ENCODE results near the gene ATF7. TPM values are rescaled to one million over a fixed set of nuclear protein-coding genes. Genes with fewer than 3 reads are reported as not detected.

ATF7 gene
- total RNA-seq, 4 donors from 2014 or later = 12.5 to 28.0 (median 20.6) TPM

GRCh38 chr12:53510181-53510812 is 115.9 kb downstream of the ATF7 start:
- TF ChIP-seq CTCF (IDR thresholded peaks at IDR 0.05) (no peak), POLR2A (IDR thresholded peaks at IDR 0.05) (no peak)
- Histone ChIP-seq H3K4me1 (peaks cover 0 to 11% (median 3%) of the 10 kb centered on the region in 3 donors), H3K9me3 (no peaks in the 10 kb centered on the region), H3K4me3 (no peak overlapping the region), H3K36me3 (peaks cover 15 to 83% (median 40%) of the 10 kb centered on the region in 3 donors), H3K27ac (no peak overlapping the region), H3K27me3 (no peaks in the 10 kb centered on the region)
- intact Hi-C loops (cut with DNase I) = no loop called here
- WGBS, 2 donors = 79 to 93% methylated on average over 2 to 6 of the region's 9 CpGs
- DNase-seq = no peak

- WGBS, 2 donors = 28 to 37% methylated on average over 6 to 7 of the region's 7 CpGs
- Histone ChIP-seq H3K4me3 (no peak overlapping the region), H3K36me3 (peaks cover 3 to 83% (median 27%) of the 10 kb centered on the region in 3 donors), H3K27ac (peak overlapping the region in 3 of 4 donors; percentile 35 to 54 (median 51)), H3K4me1 (peaks cover 0 to 15% (median 3%) of the 10 kb centered on the region in 3 donors), H3K27me3 (no peaks in the 10 kb centered on the region), H3K9me3 (no peaks in the 10 kb centered on the region)
- TF ChIP-seq POLR2A (IDR thresholded peaks at IDR 0.05) = no peak
- peak; percentile 76 to 92 (median 88) for TF ChIP-seq CTCF (IDR thresholded peaks at IDR 0.05)
- intact Hi-C loops (cut with DNase I) = loop anchor here (10.0 kb wide), 1 partner anchor 54 kb away; the partner anchor contains the start of gene PCBP2
- peak; percentile 26 for DNase-seq
Measured at GRCh38 chr12:53508534-53509170, 117.5 kb downstream of the ATF7 start.

- no peak for DNase-seq
- no peaks in the 10 kb centered on the region for H3K27me3 ChIP-seq
- H3K4me3 ChIP-seq = no peak overlapping the region
- peaks cover 3 to 26% (median 5%) of the 10 kb centered on the region in 3 donors for H3K4me1 ChIP-seq
- WGBS, 2 donors = 88 to 92% methylated on average over 4 of the region's 4 CpGs
- no peak overlapping the region for H3K27ac ChIP-seq
- H3K36me3 ChIP-seq = peaks cover 0 to 81% (median 27%) of the 10 kb centered on the region in 3 donors
- TF ChIP-seq POLR2A (IDR thresholded peaks at IDR 0.05) = no peak
- no peak for TF ChIP-seq CTCF (IDR thresholded peaks at IDR 0.05)
- H3K9me3 ChIP-seq = no peaks in the 10 kb centered on the region
- intact Hi-C loops (cut with DNase I) = loop anchor here (10.0 kb wide), 1 partner anchor 53 kb away; the partner anchor contains the start of gene PCBP2
Measured at GRCh38 chr12:53507603-53507885, 118.6 kb downstream of the ATF7 start.

- no peak for TF ChIP-seq POLR2A (IDR thresholded peaks at IDR 0.05)
- no peak for TF ChIP-seq CTCF (IDR thresholded peaks at IDR 0.05)
- peak within 1 kb of the TSS in 1 of 4 donors; percentile 51 for H3K27ac ChIP-seq
- 91 to 92% methylated on average over 8 to 9 of the region's 9 CpGs for WGBS, 2 donors
- H3K4me1 ChIP-seq = peaks cover 3 to 31% (median 10%) of the 10 kb centered on the region in 3 donors
- no peak within 1 kb of the TSS for H3K4me3 ChIP-seq
- no peaks in the 10 kb centered on the region for H3K27me3 ChIP-seq
- peaks cover 0 to 76% (median 22%) of the 10 kb centered on the region in 3 donors for H3K36me3 ChIP-seq
- no peaks in the 10 kb centered on the region for H3K9me3 ChIP-seq
- DNase-seq = no peak
- intact Hi-C loops (cut with DNase I) = loop anchor here (10.0 kb wide), 1 partner anchor 52 kb away; the partner anchor contains the start of gene PCBP2
Measured at GRCh38 chr12:53506881-53507602, 119.1 kb downstream of the ATF7 start, which contains the start of gene NPFF. TSS of gene NPFF (minus strand) at chr12:53507484. CDS start at chr12:53507474, 10 bp downstream.

Data from esophagus squamous epithelium (tissue), 5 donors.